ENCODE measurements around the gene CBLL1. TPM values are rescaled to one million over a fixed set of nuclear protein-coding genes. Genes with fewer than 3 reads are reported as not detected.

The CBLL1 gene
- total RNA-seq, 1 experiment from 2014 or later, result 34.5 TPM

- Mint-ChIP-seq H3K9me3 (ENCODE audit: unreplicated experiment) (no peaks in the 10 kb centered on the region), H3K27ac (ENCODE audit: low read depth, unreplicated experiment) (no peak overlapping the region), H3K36me3 (ENCODE audit: insufficient read depth, unreplicated experiment) (no peaks in the 10 kb centered on the region), H3K27me3 (ENCODE audit: insufficient read depth, unreplicated experiment) (peaks cover 11% of the 10 kb centered on the region), H3K4me1 (ENCODE audit: insufficient read depth, unreplicated experiment) (no peaks in the 10 kb centered on the region), H3K4me3 (ENCODE audit: unreplicated experiment) (no peak overlapping the region)
- no peak for DNase-seq (ENCODE audit: unreplicated experiment)
- TF ChIP-seq, protein P1, sequence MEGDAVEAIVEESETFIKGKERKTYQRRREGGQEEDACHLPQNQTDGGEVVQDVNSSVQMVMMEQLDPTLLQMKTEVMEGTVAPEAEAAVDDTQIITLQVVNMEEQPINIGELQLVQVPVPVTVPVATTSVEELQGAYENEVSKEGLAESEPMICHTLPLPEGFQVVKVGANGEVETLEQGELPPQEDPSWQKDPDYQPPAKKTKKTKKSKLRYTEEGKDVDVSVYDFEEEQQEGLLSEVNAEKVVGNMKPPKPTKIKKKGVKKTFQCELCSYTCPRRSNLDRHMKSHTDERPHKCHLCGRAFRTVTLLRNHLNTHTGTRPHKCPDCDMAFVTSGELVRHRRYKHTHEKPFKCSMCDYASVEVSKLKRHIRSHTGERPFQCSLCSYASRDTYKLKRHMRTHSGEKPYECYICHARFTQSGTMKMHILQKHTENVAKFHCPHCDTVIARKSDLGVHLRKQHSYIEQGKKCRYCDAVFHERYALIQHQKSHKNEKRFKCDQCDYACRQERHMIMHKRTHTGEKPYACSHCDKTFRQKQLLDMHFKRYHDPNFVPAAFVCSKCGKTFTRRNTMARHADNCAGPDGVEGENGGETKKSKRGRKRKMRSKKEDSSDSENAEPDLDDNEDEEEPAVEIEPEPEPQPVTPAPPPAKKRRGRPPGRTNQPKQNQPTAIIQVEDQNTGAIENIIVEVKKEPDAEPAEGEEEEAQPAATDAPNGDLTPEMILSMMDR (IDR thresholded peaks at IDR 0.05; ENCODE audit: unreplicated experiment), result no peak
- POLR2A ChIA-PET, result interaction anchor here (1.6 kb wide), 1 partner anchor 9 kb away, joined by 5 read pairs; no protein-coding TSS in a partner anchor
- intact Hi-C loops (cut with micrococcal nuclease), result no loop called here
- CTCF ChIA-PET, result no interaction called here
- BruUV-seq (replicated peaks), result no TSS peak
Observed at GRCh38 chr7:107703872-107704271, 40.1 kb upstream of the CBLL1 start.

DNA sequence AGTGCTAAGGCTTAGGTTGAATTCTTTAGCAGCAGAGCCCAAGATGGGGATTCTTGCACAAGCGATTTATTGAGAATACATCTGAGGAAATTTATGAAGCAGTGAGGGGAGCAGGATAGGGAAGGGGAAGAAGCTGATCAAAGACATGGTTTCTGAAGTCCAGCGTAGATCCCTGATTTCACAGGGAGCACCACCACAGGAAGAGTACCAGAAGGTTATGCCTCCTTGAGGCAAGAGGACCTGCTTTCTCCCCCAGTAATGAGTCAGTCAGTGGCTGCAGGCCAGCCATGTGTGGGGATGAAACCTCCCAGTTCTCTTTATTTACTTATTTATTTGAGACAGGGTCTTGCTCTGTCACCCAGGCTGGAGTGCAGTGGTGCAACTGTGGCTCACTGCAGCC lies 35.0 kb upstream of the CBLL1 start:
- no peaks in the 10 kb centered on the region for H3K36me3 Mint-ChIP-seq (ENCODE audit: insufficient read depth, unreplicated experiment)
- ChIA-PET POLR2A (interaction anchor here (0.9 kb wide), 1 partner anchor 34 kb away, joined by 3 read pairs; no protein-coding TSS in a partner anchor), CTCF (no interaction called here)
- no peak overlapping the region for H3K4me3 Mint-ChIP-seq (ENCODE audit: unreplicated experiment)
- no peak overlapping the region for H3K27ac Mint-ChIP-seq (ENCODE audit: low read depth, unreplicated experiment)
- no TSS peak for BruUV-seq (replicated peaks)
- intact Hi-C loops (cut with micrococcal nuclease), result no loop called here
- TF ChIP-seq, protein P1 (IDR thresholded peaks at IDR 0.05; ENCODE audit: unreplicated experiment), result no peak
- DNase-seq (ENCODE audit: unreplicated experiment), result no peak
- peaks cover 11% of the 10 kb centered on the region for H3K4me1 Mint-ChIP-seq (ENCODE audit: insufficient read depth, unreplicated experiment)
- no peaks in the 10 kb centered on the region for H3K9me3 Mint-ChIP-seq (ENCODE audit: unreplicated experiment)
- no peaks in the 10 kb centered on the region for H3K27me3 Mint-ChIP-seq (ENCODE audit: insufficient read depth, unreplicated experiment)

DNA sequence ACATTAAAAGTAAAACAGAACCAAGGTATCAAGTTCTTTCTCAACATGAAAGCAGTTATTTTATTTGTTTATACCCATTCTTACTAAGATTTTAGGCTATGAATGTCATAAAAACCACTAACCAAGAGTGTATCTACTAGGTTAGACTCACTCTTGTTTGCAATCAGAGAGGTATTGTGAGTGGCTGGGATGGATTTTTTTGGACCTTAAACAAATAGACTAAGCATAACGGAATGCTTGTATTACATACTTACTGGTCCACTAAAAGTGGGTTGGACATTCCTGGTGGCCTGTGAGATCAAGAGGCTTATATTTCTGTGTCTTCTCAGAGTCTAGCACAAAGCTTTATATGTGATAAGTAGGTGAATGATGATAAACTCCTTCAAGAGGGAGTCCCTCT lies 32.6 kb upstream of the CBLL1 start:
- Mint-ChIP-seq H3K27ac (ENCODE audit: low read depth, unreplicated experiment) (no peak overlapping the region), H3K4me1 (ENCODE audit: insufficient read depth, unreplicated experiment) (peaks cover 11% of the 10 kb centered on the region), H3K4me3 (ENCODE audit: unreplicated experiment) (no peak overlapping the region), H3K9me3 (ENCODE audit: unreplicated experiment) (no peaks in the 10 kb centered on the region), H3K36me3 (ENCODE audit: insufficient read depth, unreplicated experiment) (no peaks in the 10 kb centered on the region), H3K27me3 (ENCODE audit: insufficient read depth, unreplicated experiment) (no peaks in the 10 kb centered on the region)
- intact Hi-C loops (cut with micrococcal nuclease), result no loop called here
- CTCF ChIA-PET, result interaction anchor here (0.6 to 3.1 kb wide), 6 partner anchors 13 to 519 kb away, joined by 3 to 16 read pairs (median 4); no protein-coding TSS in a partner anchor
- no peak for DNase-seq (ENCODE audit: unreplicated experiment)
- no TSS peak for BruUV-seq (replicated peaks)
- TF ChIP-seq, protein P1 (IDR thresholded peaks at IDR 0.05; ENCODE audit: unreplicated experiment), result no peak
- POLR2A ChIA-PET, result interaction anchor here (1.0 to 1.5 kb wide), 2 partner anchors 10 to 147 kb away, joined by 3 to 4 read pairs; partner anchors contain the start of genes COG5 and DUS4L

DNA sequence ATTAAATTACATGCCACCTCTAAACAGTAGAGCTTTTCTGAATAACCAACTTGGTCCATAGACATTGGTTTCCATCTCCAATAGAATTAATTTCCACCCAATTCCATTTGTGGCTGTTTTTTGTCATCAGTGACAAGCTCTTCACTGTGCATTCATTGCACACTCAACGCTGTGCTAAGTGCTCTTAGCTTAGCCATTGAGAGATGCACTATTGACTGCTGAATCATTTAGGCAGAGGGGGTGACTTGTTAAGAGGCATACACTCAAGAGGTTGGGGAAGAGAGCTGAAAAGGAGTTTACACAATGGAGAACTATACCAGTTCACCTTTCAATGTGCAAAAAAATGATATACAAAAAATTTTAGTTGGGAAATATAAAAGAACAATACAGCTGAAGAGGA lies 31.9 kb upstream of the CBLL1 start:
- Mint-ChIP-seq H3K4me3 (ENCODE audit: unreplicated experiment) (no peak overlapping the region), H3K4me1 (ENCODE audit: insufficient read depth, unreplicated experiment) (peaks cover 11% of the 10 kb centered on the region), H3K9me3 (ENCODE audit: unreplicated experiment) (no peaks in the 10 kb centered on the region), H3K27ac (ENCODE audit: low read depth, unreplicated experiment) (no peak overlapping the region), H3K27me3 (ENCODE audit: insufficient read depth, unreplicated experiment) (no peaks in the 10 kb centered on the region), H3K36me3 (ENCODE audit: insufficient read depth, unreplicated experiment) (no peaks in the 10 kb centered on the region)
- TF ChIP-seq, protein P1 (IDR thresholded peaks at IDR 0.05; ENCODE audit: unreplicated experiment), result no peak
- CTCF ChIA-PET, result interaction anchor here (0.9 to 3.1 kb wide), 7 partner anchors 12 to 248 kb away, joined by 3 to 16 read pairs (median 4); partner anchors contain the start of gene BCAP29
- BruUV-seq (replicated peaks), result no TSS peak
- DNase-seq (ENCODE audit: unreplicated experiment), result no peak
- intact Hi-C loops (cut with micrococcal nuclease), result no loop called here
- POLR2A ChIA-PET, result interaction anchor here (1.0 to 1.5 kb wide), 3 partner anchors 9 to 148 kb away, joined by 3 to 5 read pairs (median 4); partner anchors contain the start of genes COG5 and DUS4L

All from MCF 10A (cell line).